HCT116 (cell line): ENCODE measurements around the gene EFL1. TPM values are rescaled to one million over a fixed set of nuclear protein-coding genes. Genes with fewer than 3 reads are reported as not detected.

Experiments
- ATAC-seq: fragments of 200-7000 bp; cut with Tn5 transposase; 2 replicates; pipeline ENCODE4 v1.9.1; 2020; ENCODE audit warnings: mild to moderate bottlenecking, moderate library complexity
- BruUV-seq: library from RNA; stranded (reverse); fragments of 400-500 nt; replicated peaks from 2 replicates; lab custom pipeline; 2021; lab: Mats Ljungman, UMichigan
- CTCF ChIA-PET: fragments of 300-600 bp; sonication (Branson Sonifier 250); formaldehyde crosslinking; loops from one replicate; lab custom pipeline; 2021; ENCODE audit warnings: antibody characterized with exemption; lab: Charles Lee
- POLR2A ChIA-PET: fragments of 300-600, 350-600 bp; sonication (Branson Sonifier 250); formaldehyde crosslinking; loops from one replicate; lab custom pipeline; 2021; ENCODE audit warnings: antibody characterized with exemption; lab: Charles Lee
- RAD21 ChIA-PET, 2 experiments: fragments of 300-600 bp; sonication (Branson Sonifier 250); formaldehyde crosslinking; loops; one replicate each; lab custom pipeline; 2023; ENCODE audit warnings: low total read pairs in 2 of 2; ENCODE audit not compliant: uncharacterized antibody in 2 of 2, unreplicated experiment in 2 of 2, low non-redundant PET in 1 of 2; lab: Charles Lee
- DNase-seq: peaks from one replicate; pipeline ENCODE4 v3.0.0-alpha.2; 2010; ENCODE audit warnings: low read depth, low spot score
- H2AFZ ChIP-seq: fragments of 200-600 bp; shearing (Covaris generic), sonication (generic); 2 replicates; pipeline ENCODE4 v1.6.1; 2017; ENCODE audit warnings: low read depth, mixed run types, mixed read lengths, antibody characterized with exemption, low read length; ENCODE audit not compliant: poor library complexity, severe bottlenecking
- H3K27ac ChIP-seq: 2 replicates; pipeline ENCODE4 v1.5.1; 2012; ENCODE audit warnings: low read depth, low read length
- H3K27me3 ChIP-seq: fragments of 200-600 bp; sonication (generic); 2 replicates; pipeline ENCODE4 v1.6.1; 2016; ENCODE audit warnings: mixed run types, low read length, mixed read lengths; ENCODE audit not compliant: insufficient read depth
- H3K36me3 ChIP-seq, 2 experiments: fragments of 200-500 bp in 1 of 2; fragments of 200-600 bp in 1 of 2; sonication (Bioruptor generic) in 1 of 2; sonication (generic) in 1 of 2; 2 replicates each; pipeline versions ENCODE4 v1.5.1 to v1.6.1; 2014 to 2016; ENCODE audit warnings: low read length in 2 of 2, inconsistent platforms in 1 of 2, mixed read lengths in 1 of 2, mixed run types in 1 of 2; ENCODE audit not compliant: insufficient read depth in 2 of 2, control insufficient read depth in 1 of 2
- H3K4me1 ChIP-seq, 2 experiments: fragments of 200-600 bp in 1 of 2; sonication (generic) in 1 of 2; 2 replicates each; pipeline versions ENCODE4 v1.5.1 to v1.6.1; 2012 to 2017; ENCODE audit warnings: low read length in 2 of 2, inconsistent platforms in 1 of 2, mild to moderate bottlenecking in 1 of 2, mixed read lengths in 1 of 2, mixed run types in 1 of 2, moderate library complexity in 1 of 2; ENCODE audit not compliant: insufficient read depth in 2 of 2, control insufficient read depth in 1 of 2
- H3K4me2 ChIP-seq: fragments of 200-600 bp; sonication (generic); 2 replicates; pipeline ENCODE4 v1.6.1; 2017; ENCODE audit warnings: mixed run types, low read length, mixed read lengths
- H3K4me3 ChIP-seq, 2 experiments: fragments of 200-600 bp in 1 of 2; sonication (generic) in 1 of 2; replicated peaks in 1 of 2; 2 replicates each; pipeline ENCODE4 v1.5.1; 2011 to 2016; ENCODE audit warnings: low read length in 2 of 2, control low read depth in 1 of 2, low read depth in 1 of 2, mild to moderate bottlenecking in 1 of 2, mixed read lengths in 1 of 2, mixed run types in 1 of 2
- H3K79me2 ChIP-seq: fragments of 200-600 bp; sonication (generic); 2 replicates; pipeline ENCODE4 v1.6.1; 2017; ENCODE audit warnings: mild to moderate bottlenecking, mixed run types, low read length, moderate library complexity, mixed read lengths; ENCODE audit not compliant: insufficient read depth
- H3K9ac ChIP-seq: fragments of 200-600 bp; sonication (generic); 2 replicates; pipeline ENCODE4 v1.6.1; 2016; ENCODE audit warnings: low read length, mixed read lengths
- H3K9me2 ChIP-seq: fragments of 200-600 bp; sonication (generic), shearing (Covaris generic); 2 replicates; pipeline ENCODE4 v1.6.1; 2017; ENCODE audit warnings: mixed run types, mild to moderate bottlenecking, moderate library complexity; ENCODE audit not compliant: insufficient read depth
- H3K9me3 ChIP-seq, 2 experiments: fragments of 200-500 bp in 1 of 2; fragments of 200-600 bp in 1 of 2; sonication (Bioruptor generic) in 1 of 2; sonication (generic) in 1 of 2; 2 replicates each; pipeline ENCODE4 v1.6.1; 2014 to 2017; ENCODE audit warnings: low read length in 2 of 2, mixed read lengths in 2 of 2, inconsistent platforms in 1 of 2, low read depth in 1 of 2, mild to moderate bottlenecking in 1 of 2, mixed run types in 1 of 2, moderate library complexity in 1 of 2; ENCODE audit not compliant: control insufficient read depth in 1 of 2, insufficient read depth in 1 of 2
- H4K20me1 ChIP-seq: fragments of 200-600 bp; sonication (generic), shearing (Covaris generic); 2 replicates; pipeline ENCODE4 v1.6.1; 2017; ENCODE audit warnings: mixed run types, mild to moderate bottlenecking, moderate library complexity; ENCODE audit not compliant: insufficient read depth
- JUND ChIP-seq: IDR thresholded peaks from 2 replicates; pipeline ENCODE4 v1.6.1; 2012
- RAD21 ChIP-seq: IDR thresholded peaks from 2 replicates; pipeline ENCODE4 v1.6.1; 2012; ENCODE audit warnings: low read depth, mild to moderate bottlenecking
- SIN3A ChIP-seq: IDR thresholded peaks from 2 replicates; pipeline ENCODE4 v1.6.1; 2012; ENCODE audit warnings: low read depth
- intact Hi-C: fragments of 100-400 bp; cut with micrococcal nuclease; formaldehyde crosslinking; loops from 2 replicates; pipeline ENCODE4 v1.10.0; 2022
- total RNA-seq: library from RNA; stranded (reverse); gene quantifications from one replicate; pipeline ENCODE4 v1.2.1, GENCODE V29; 2021; ENCODE audit not compliant: unreplicated experiment
- TF ChIP-seq, protein P1 (sequence below), 3 experiments: fragments of 200-600 bp in 1 of 3; sonication (generic) in 1 of 3; IDR thresholded peaks in 2 of 3; conservative IDR thresholded peaks in 1 of 3; 2 replicates each; pipeline ENCODE4 v1.5.1; 2012 to 2017; ENCODE audit warnings: low read depth in 2 of 3, low read length in 2 of 3, antibody characterized with exemption in 1 of 3, borderline replicate concordance in 1 of 3, control low read depth in 1 of 3, mild to moderate bottlenecking in 1 of 3, mixed read lengths in 1 of 3, mixed run types in 1 of 3, moderate library complexity in 1 of 3; ENCODE audit not compliant: insufficient read depth in 1 of 3

Gene EFL1
- total RNA-seq, 1 experiment from 2014 or later: 12.7 TPM

DNA sequence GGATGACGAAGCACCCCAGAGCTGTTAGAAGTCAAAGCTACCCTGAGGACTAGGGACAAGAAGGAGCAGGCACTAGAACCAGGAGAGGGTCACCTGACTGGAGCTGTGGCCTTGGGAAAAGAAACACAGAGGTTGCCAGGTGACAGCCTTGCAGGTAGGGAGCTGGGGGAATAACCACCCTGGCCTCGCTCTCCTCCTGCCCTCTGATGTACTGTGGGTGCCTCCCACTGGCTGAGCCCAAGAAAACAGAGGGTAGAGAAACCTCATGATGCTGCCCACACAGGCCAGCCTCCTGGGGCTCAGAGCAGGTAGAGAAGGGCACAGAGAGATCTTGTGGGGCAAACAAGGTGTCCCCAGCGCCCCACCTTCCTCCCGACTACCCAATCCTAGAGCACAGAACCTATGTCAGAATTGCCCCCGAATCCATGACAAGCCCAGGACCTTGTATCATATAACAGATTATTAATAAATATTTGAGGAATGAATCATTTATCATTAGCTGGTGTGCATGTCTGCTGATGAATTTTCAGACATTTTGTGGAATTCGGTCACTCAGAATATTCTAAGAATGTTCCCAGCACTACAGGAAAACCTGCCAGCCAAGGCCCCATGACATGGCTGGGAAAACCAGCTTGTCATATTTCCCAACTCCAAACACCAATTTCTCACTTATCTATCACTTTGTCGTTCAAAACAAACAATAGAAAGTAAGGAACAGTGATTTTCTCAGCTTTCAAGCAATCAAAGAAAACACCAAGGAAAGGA, 156.9 kb downstream of the EFL1 start:
- Histone ChIP-seq H3K79me2 (no peaks in the 10 kb centered on the region), H3K27ac (no peak overlapping the region), H3K36me3 (no peaks in the 10 kb centered on the region), H3K9me3 (no peaks in the 10 kb centered on the region), H3K27me3 (no peaks in the 10 kb centered on the region), H3K9me2 (no peaks in the 10 kb centered on the region), H3K4me2 (no peak overlapping the region), H3K4me1 (no peaks in the 10 kb centered on the region), H2AFZ (no peak overlapping the region), H4K20me1 (no peaks in the 10 kb centered on the region)
- RAD21 ChIA-PET: no interaction called here
- POLR2A ChIA-PET: no interaction called here
- no peak for ATAC-seq
- intact Hi-C loops: loop anchor here (5.0 kb wide), 1 partner anchor 828 kb away; no protein-coding TSS in a partner anchor
- no TSS peak for BruUV-seq
- no peak for DNase-seq
- TF ChIP-seq JUND: no peak
- peak; percentile 21; the same call in 1 of the 2 replicates for TF ChIP-seq RAD21
- TF ChIP-seq, all 23 proteins: peak for 1
- Histone ChIP-seq H3K4me3 (no peak overlapping the region), H3K9ac (no peak overlapping the region)
- CTCF ChIA-PET: interaction anchor here (1.5 to 1.9 kb wide), 3 partner anchors 34 to 695 kb away, joined by 3 to 5 read pairs (median 4); no protein-coding TSS in a partner anchor

DNA sequence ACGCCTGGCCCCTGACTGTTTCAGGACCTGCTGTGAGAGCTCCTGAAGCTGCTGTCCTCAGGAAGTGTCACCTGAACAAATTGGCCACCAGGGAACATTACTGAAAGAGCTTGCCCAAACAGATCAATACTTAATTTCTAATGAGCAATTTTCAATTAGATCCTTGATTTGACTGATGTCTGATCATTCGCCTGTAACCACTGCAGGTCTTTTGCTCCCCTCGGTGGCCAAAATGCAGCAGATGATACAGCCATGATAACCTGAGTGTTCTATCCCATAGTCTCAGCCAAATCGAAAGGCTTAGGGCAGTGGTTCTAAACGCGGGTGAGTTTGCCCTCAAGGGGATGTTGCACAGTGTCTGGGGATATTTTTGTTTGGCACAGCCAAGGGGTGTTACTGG, 159.1 kb downstream of the EFL1 start:
- Histone ChIP-seq H3K4me3 (no peak overlapping the region), H3K27ac (no peak overlapping the region), H3K27me3 (no peaks in the 10 kb centered on the region), H3K4me1 (no peaks in the 10 kb centered on the region), H3K9me2 (no peaks in the 10 kb centered on the region), H3K4me2 (no peak overlapping the region), H2AFZ (no peak overlapping the region), H3K36me3 (no peaks in the 10 kb centered on the region), H4K20me1 (no peaks in the 10 kb centered on the region)
- no TSS peak for BruUV-seq
- ChIA-PET CTCF (interaction anchor here (1.4 kb wide), 1 partner anchor 693 kb away, joined by 3 read pairs; no protein-coding TSS in a partner anchor), POLR2A (no interaction called here)
- no peak for DNase-seq
- intact Hi-C loops: no loop called here
- no peak for ATAC-seq
- peak; percentile 52 for TF ChIP-seq RAD21
- TF ChIP-seq SIN3A: no peak
- TF ChIP-seq, protein P1, sequence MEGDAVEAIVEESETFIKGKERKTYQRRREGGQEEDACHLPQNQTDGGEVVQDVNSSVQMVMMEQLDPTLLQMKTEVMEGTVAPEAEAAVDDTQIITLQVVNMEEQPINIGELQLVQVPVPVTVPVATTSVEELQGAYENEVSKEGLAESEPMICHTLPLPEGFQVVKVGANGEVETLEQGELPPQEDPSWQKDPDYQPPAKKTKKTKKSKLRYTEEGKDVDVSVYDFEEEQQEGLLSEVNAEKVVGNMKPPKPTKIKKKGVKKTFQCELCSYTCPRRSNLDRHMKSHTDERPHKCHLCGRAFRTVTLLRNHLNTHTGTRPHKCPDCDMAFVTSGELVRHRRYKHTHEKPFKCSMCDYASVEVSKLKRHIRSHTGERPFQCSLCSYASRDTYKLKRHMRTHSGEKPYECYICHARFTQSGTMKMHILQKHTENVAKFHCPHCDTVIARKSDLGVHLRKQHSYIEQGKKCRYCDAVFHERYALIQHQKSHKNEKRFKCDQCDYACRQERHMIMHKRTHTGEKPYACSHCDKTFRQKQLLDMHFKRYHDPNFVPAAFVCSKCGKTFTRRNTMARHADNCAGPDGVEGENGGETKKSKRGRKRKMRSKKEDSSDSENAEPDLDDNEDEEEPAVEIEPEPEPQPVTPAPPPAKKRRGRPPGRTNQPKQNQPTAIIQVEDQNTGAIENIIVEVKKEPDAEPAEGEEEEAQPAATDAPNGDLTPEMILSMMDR (IDR thresholded peaks at IDR 0.05 in 2 of 3, conservative IDR thresholded peaks at IDR 0.05 in 1 of 3; ENCODE audit: borderline replicate concordance in 1 of 3, insufficient read depth in 1 of 3, low read depth in 2 of 3, low read length in 2 of 3): peak; percentile 5 to 22 (median 18); a peak in 1 of 6 replicates
- TF ChIP-seq, all 23 proteins: peak for 2
- RAD21 ChIA-PET: interaction anchor here in 1 of 2 experiments (0.6 kb wide), 1 partner anchor 62 kb away, joined by 3 read pairs; no protein-coding TSS in a partner anchor
- no peak overlapping the region for H3K9ac ChIP-seq
- H3K9me3 ChIP-seq: no peaks in the 10 kb centered on the region
- H3K79me2 ChIP-seq: no peaks in the 10 kb centered on the region
